Ectodermal cell (in vitro differentiated cells): ENCODE results near the gene SULT1B1.

Experiments
- H3K27ac ChIP-seq: 2 replicates; pipeline ENCODE4 v1.7.0; 2013; ENCODE audit warnings: mild to moderate bottlenecking, low read depth, low read length; ENCODE audit not compliant: insufficient read depth, poor library complexity, severe bottlenecking
- H3K27me3 ChIP-seq: 2 replicates; pipeline ENCODE4 v1.7.0; 2013; ENCODE audit warnings: mild to moderate bottlenecking, low read length; ENCODE audit not compliant: insufficient read depth, control insufficient read depth, poor library complexity, severe bottlenecking
- H3K36me3 ChIP-seq: one replicate; pipeline ENCODE4 v1.7.0; 2013; ENCODE audit warnings: low read length; ENCODE audit not compliant: control insufficient read depth, insufficient read depth
- H3K4me1 ChIP-seq: one replicate; pipeline ENCODE4 v1.7.0; 2013; ENCODE audit warnings: low read length; ENCODE audit not compliant: control insufficient read depth, insufficient read depth
- H3K4me3 ChIP-seq: 2 replicates; pipeline ENCODE4 v1.7.0; 2013; ENCODE audit warnings: low read depth, low read length, control low read depth; ENCODE audit not compliant: insufficient read depth
- H3K9me3 ChIP-seq: 2 replicates; pipeline ENCODE4 v1.7.0; 2013; ENCODE audit warnings: mild to moderate bottlenecking, low read length, moderate library complexity; ENCODE audit not compliant: control insufficient read depth
- WGBS, 2 experiments: methylation state at CpG; one replicate each; pipeline ENCODE4 v1.1.7; 2013; ENCODE audit warnings: missing lambda C conversion rate in 2 of 2; 5-methylcytosine and 5-hydroxymethylcytosine counted together

The SULT1B1 gene

DNA sequence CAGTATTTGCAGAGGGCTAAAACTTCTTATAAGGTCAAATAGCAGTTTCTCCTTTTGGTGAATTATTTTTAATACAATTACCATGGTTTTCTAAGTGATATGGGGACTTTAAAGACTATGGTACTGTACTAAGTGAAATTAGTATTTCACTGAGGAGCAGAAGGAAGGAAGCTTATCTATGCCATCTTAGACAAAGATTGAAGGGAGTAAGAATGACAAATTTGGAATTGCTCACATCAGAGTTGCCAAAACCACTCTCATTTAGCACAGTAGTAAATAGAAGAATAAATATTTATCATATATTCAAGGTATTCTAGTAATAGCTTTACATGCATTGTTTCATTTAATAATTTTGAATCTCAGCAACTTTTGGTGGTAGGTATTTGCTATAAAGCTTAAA is 30.4 kb downstream of the SULT1B1 start:
- no peaks in the 10 kb centered on the region for H3K9me3 ChIP-seq
- H3K36me3 ChIP-seq: no peaks in the 10 kb centered on the region
- no peaks in the 10 kb centered on the region for H3K27me3 ChIP-seq
- H3K27ac ChIP-seq: no peak overlapping the region
- H3K4me1 ChIP-seq: no peaks in the 10 kb centered on the region
- H3K4me3 ChIP-seq: no peak overlapping the region

DNA sequence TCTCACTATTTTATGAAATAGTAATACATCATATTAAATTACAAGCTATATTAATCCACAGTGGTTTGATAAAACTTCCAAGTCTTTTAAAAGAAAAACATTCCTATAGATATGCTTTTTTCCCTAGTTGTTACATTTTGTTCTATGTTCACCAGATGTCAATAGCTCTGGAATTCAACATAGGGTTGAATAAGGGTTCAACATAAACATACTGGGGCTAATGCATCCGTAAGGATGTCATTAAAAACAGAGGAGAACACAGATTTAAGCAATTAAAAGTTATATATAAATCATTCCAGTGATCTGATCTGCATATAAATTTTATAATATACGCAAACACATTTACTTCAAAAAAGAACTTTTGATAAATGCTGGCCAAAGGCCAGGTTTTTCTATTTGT is 32.5 kb downstream of the SULT1B1 start:
- Histone ChIP-seq H3K4me3 (no peak overlapping the region), H3K4me1 (no peaks in the 10 kb centered on the region), H3K36me3 (no peaks in the 10 kb centered on the region), H3K27ac (no peak overlapping the region), H3K27me3 (no peaks in the 10 kb centered on the region), H3K9me3 (no peaks in the 10 kb centered on the region)
- 100% methylated on average over 1 of the region's 2 CpGs for WGBS, 2 experiments

DNA sequence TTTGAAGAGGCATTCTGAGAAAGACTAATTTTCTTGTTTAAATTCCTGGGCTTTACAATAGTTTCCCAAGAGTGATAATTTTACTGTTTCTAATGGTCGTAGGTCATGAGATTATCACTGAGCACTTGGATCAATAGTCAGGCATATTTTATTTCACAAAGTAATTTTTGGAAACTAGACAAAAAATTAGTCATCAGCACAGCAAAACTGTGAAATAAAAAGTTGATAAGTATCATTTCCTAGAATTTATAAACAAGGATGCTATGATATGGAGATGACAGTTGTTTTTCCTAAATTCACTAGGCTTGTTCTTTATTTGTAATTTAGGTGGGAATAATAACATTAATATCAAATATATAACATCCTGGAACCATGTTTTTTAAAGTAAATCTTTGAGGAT is 33.0 kb downstream of the SULT1B1 start:
- Histone ChIP-seq H3K9me3 (no peaks in the 10 kb centered on the region), H3K4me3 (no peak overlapping the region), H3K27ac (no peak overlapping the region), H3K36me3 (no peaks in the 10 kb centered on the region), H3K27me3 (no peaks in the 10 kb centered on the region), H3K4me1 (no peaks in the 10 kb centered on the region)
- 100% methylated on average over 1 of the region's 1 CpG for WGBS, 2 experiments

DNA sequence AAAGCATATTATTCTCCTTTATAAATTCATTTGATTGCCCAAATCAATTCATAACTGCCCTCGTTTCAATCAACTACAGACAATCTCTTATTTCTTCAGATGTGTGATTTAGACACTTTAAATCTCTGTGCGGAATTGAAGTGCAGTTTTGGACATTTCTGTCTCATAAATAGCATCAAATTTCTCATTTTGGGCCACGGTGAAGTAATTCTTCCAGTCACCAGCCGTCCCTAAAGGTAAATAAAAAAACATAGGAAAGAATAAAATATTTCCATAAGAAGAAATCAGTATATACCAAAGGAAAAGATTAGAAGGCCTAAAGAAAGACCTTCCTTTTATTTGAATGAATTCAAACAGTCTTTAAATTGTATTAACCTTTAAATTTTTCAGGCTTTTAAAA is 33.4 kb downstream of the SULT1B1 start:
- Histone ChIP-seq H3K4me3 (no peak overlapping the region), H3K36me3 (no peaks in the 10 kb centered on the region), H3K4me1 (no peaks in the 10 kb centered on the region), H3K27ac (no peak overlapping the region), H3K27me3 (no peaks in the 10 kb centered on the region), H3K9me3 (no peaks in the 10 kb centered on the region)
- 84 to 100% methylated on average over 1 to 3 of the region's 4 CpGs for WGBS, 2 experiments

DNA sequence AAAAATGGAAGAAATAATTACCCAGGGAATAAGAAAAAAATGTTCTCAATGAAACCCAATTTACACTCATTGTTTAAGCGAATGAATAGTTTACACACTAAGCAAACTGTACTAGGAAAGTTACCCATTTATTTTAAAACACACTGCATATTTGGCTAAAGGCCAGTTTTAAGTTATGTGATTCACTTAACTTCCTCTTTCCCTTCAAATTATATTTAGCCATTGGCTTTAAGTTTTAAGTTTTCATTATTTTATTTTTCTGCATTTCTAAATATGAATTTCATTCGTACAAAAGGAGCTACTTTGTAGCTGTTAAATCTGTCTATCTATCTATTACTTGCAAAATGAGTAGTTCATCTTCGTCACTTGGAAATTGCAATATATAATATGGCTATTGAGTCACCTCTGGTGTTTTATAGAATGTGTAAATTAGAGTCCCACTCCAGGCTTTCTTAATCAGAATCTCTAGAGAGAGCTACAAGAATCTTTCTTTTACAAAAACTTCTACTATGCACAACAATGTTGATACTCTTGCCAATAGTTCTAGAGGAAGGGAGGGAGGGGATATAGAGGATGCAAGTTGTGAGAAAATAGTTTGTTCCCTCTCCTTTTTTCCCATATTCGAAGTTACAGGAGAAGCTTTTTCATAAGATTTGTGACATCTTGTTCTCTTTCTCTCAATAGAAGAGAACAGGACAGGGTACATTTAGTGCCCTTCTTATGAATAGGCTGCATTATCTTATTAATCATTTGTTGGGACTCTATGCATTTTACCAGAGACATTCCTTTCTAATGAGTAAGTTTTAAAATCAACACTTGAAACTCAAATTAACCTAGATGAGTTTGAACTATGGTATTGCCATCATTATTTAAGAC is 41.8 kb downstream of the SULT1B1 start:
- 85 to 100% methylated on average over 1 to 3 of the region's 4 CpGs for WGBS, 2 experiments
- no peak overlapping the region for H3K27ac ChIP-seq
- H3K27me3 ChIP-seq: no peaks in the 10 kb centered on the region
- no peaks in the 10 kb centered on the region for H3K4me1 ChIP-seq
- H3K4me3 ChIP-seq: no peak overlapping the region
- no peaks in the 10 kb centered on the region for H3K9me3 ChIP-seq
- no peaks in the 10 kb centered on the region for H3K36me3 ChIP-seq

DNA sequence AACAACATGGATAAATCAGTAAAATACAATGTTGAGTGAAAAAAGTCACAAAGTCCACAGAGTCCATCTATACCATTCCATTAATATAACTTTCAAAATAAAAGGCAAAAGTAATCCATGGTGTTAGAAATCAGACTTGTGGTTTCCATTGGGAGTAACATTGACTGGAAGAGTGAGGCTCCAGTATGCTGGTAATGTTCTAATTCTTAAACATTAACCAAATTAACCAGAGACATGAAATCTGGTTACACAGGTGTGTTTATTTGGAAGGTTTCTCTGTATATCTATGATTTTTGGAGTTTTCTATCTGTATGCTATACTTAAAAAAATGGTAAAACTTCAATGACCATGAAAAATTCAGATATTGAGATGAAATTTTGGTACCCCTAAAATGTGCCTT is 42.6 kb downstream of the SULT1B1 start:
- Histone ChIP-seq H3K36me3 (no peaks in the 10 kb centered on the region), H3K9me3 (no peaks in the 10 kb centered on the region), H3K4me1 (no peaks in the 10 kb centered on the region), H3K27me3 (no peaks in the 10 kb centered on the region), H3K27ac (no peak overlapping the region), H3K4me3 (no peak overlapping the region)

DNA sequence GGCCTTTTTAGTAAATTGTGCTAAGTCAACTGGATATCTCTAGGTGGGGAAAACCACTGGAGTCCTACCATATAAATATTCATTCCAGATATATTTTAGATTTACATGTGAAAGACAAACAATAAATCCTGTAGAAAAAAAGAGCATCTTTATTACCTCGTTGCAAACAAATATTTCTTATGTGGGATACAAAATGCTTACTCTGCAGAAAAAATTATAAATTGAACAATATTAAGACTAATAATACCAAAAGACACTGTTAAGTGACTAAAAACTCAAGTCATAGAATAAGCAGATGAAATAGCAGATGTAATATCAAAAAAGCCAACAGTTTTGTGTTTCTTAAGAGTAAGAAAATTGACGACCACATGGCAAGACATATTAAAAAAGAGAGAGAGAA is 43.8 kb downstream of the SULT1B1 start:
- Histone ChIP-seq H3K4me1 (no peaks in the 10 kb centered on the region), H3K9me3 (no peaks in the 10 kb centered on the region), H3K27ac (no peak overlapping the region), H3K4me3 (no peak overlapping the region), H3K27me3 (no peaks in the 10 kb centered on the region), H3K36me3 (no peaks in the 10 kb centered on the region)
- 71% methylated on average over 1 of the region's 2 CpGs; no CpG with 5 or more reads in 1 of the 2 experiments for WGBS, 2 experiments

DNA sequence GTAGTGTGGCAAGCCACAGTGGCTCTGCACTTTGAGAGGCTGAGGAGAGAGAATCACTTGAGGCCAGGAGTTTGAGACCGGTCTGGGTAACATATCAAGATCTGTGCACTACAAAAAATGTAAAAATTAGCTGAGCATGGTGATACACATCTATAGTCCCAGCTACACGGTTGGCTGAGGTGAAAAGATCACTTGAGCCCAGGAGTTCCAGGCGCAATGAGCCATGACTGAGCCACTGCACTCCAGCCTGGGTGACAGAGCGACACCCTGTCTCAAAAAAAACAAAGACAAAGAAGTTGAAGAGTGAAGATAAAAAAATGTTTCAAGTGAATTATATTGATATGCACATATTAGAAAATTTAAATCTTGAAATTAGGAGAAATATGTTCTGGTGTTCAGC is 46.3 kb downstream of the SULT1B1 start:
- H3K4me1 ChIP-seq: no peaks in the 10 kb centered on the region
- H3K27ac ChIP-seq: no peak overlapping the region
- H3K36me3 ChIP-seq: no peaks in the 10 kb centered on the region
- 89 to 93% methylated on average over 4 of the region's 4 CpGs for WGBS, 2 experiments
- no peak overlapping the region for H3K4me3 ChIP-seq
- no peaks in the 10 kb centered on the region for H3K9me3 ChIP-seq
- H3K27me3 ChIP-seq: no peaks in the 10 kb centered on the region

DNA sequence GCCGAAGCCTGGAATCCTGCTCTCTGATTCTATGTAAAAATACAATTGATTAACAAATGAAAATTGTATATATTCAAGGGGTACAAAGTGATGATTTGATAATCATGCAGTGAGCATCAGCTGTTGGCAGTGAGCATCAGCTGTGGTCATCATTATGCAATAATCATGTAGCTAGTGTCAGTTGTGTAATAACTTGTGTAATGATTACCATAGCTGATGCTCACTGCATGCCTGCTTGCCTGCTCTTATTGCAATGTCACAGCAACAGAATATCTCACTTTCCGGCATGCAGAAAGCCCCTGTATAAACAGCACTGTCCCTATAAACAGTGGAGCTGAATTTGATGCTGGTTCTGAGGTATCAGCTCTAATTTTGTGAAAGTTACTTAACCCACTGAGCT is 46.8 kb downstream of the SULT1B1 start:
- Histone ChIP-seq H3K36me3 (no peaks in the 10 kb centered on the region), H3K27me3 (no peaks in the 10 kb centered on the region), H3K9me3 (no peaks in the 10 kb centered on the region), H3K27ac (no peak overlapping the region), H3K4me3 (no peak overlapping the region), H3K4me1 (no peaks in the 10 kb centered on the region)
- WGBS, 2 experiments: 93 to 100% methylated on average over 2 of the region's 2 CpGs

DNA sequence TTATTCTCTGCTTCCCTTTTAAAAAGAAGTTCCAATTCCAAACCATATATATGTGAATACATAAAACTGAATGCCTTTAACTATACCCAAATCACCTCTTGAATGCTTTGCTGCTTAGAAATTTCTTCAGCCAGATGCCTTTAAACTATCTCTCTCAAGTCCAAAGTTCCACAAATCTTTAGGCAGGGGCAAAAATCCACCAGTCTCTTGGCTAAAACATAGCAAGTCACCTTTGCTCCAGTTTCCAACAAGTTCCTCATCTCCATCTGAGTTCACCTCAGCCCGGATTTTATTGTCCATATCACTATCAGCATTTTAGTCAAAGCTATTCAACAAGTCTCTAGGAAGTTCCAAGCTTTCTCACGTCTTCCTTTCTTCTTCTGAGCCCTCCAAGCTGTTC is 49.8 kb downstream of the SULT1B1 start:
- no peak overlapping the region for H3K27ac ChIP-seq
- H3K27me3 ChIP-seq: no peaks in the 10 kb centered on the region
- no peaks in the 10 kb centered on the region for H3K9me3 ChIP-seq
- H3K4me3 ChIP-seq: no peak overlapping the region
- no peaks in the 10 kb centered on the region for H3K4me1 ChIP-seq
- 84% methylated on average over 2 of the region's 2 CpGs for WGBS, 2 experiments
- no peaks in the 10 kb centered on the region for H3K36me3 ChIP-seq
